ENCODE data around the gene SEC23A.

The SEC23A gene

DNA sequence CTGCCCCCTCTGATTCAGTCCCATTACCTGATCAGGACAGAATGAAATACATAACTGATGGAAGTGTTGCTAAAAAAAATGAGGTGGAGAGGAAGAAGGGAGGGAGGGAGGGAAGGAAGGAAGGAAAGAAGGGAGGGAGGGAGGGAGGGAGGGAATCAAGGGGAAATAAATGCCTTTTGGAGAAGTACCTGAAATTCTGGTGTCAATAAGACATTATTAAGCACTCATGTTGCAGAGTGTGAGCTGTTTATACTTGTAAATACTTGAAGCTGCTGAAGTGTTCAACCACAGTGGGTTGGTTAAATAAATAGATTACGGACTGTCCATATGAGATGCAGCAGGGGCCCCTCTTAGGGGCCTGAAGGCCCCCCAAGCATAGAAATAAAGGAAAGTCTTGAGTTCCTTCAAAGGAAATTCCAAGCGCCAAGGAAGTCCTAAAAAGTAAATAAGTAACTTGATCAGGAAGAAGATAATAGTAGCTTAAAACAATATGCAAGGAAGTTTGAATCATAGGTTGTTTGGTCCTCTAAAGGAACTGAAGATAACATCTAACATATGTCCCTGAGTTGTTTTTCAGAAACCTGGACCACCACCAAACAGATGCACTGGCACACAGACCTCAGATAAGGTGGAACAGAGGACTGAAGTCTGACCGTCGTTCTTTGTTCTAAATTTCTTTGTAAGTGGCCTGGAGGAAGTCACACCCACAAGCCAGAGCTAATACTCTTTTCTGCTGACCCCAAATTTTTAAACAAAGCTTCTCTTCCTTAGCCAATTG, 110.8 kb downstream of the SEC23A start:
- DNase-seq (no peak), ATAC-seq (ENCODE audit: insufficient read depth, low read depth) (no peak)
- TF ChIP-seq EZH2 (IDR thresholded peaks at IDR 0.05; ENCODE audit: borderline replicate concordance, low read depth, low read length, severe bottlenecking) = no peak
- TF ChIP-seq, protein P1, sequence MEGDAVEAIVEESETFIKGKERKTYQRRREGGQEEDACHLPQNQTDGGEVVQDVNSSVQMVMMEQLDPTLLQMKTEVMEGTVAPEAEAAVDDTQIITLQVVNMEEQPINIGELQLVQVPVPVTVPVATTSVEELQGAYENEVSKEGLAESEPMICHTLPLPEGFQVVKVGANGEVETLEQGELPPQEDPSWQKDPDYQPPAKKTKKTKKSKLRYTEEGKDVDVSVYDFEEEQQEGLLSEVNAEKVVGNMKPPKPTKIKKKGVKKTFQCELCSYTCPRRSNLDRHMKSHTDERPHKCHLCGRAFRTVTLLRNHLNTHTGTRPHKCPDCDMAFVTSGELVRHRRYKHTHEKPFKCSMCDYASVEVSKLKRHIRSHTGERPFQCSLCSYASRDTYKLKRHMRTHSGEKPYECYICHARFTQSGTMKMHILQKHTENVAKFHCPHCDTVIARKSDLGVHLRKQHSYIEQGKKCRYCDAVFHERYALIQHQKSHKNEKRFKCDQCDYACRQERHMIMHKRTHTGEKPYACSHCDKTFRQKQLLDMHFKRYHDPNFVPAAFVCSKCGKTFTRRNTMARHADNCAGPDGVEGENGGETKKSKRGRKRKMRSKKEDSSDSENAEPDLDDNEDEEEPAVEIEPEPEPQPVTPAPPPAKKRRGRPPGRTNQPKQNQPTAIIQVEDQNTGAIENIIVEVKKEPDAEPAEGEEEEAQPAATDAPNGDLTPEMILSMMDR (IDR thresholded peaks at IDR 0.05; ENCODE audit: borderline replicate concordance, extremely low read depth, low read length, poor library complexity, severe bottlenecking) = no peak
- H3K36me3 ChIP-seq (ENCODE audit: insufficient read depth, low read length) = no peaks in the 10 kb centered on the region
- no peaks in the 10 kb centered on the region for H3K79me2 ChIP-seq (ENCODE audit: insufficient read depth, low read length)
- no peak overlapping the region for H3K27ac ChIP-seq (ENCODE audit: low read length)
- no peak overlapping the region for H3K4me2 ChIP-seq (ENCODE audit: insufficient read depth, low read length)
- no peaks in the 10 kb centered on the region for H3K9me3 ChIP-seq (ENCODE audit: insufficient read depth, low read length, severe bottlenecking)
- no peaks in the 10 kb centered on the region for H4K20me1 ChIP-seq (ENCODE audit: insufficient read depth, low read length)
- H2AFZ ChIP-seq (ENCODE audit: low read depth, low read length) = no peak overlapping the region
- no peaks in the 10 kb centered on the region for H3K27me3 ChIP-seq (ENCODE audit: insufficient read depth, low read length, poor library complexity)
- no peak overlapping the region for H3K4me3 ChIP-seq (ENCODE audit: low read depth in 1 of 2, low read length in 2 of 2)
- no peak overlapping the region for H3K9ac ChIP-seq (ENCODE audit: low read depth, low read length)
- no peaks in the 10 kb centered on the region for H3K4me1 ChIP-seq (ENCODE audit: insufficient read depth, low read length)

DNA sequence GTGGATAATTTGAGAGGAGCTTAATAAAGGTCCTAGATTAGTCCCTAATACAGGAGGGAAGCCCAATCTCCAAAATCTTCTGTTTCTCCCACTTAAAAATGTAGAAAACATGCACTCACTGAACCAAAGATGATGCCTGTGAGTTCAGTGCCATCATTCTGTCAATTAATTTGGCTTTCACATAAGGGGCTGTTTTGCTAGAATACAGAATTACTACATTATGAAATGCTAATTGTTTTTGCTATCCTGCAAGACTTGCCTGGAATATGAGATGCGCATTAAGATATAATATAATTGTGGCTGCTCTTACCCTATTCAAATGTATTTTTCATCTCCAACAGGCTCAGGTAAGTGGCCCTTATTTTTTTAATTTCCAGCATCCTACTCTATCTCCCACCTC, 111.7 kb downstream of the SEC23A start:
- no peak for TF ChIP-seq EZH2 (IDR thresholded peaks at IDR 0.05; ENCODE audit: borderline replicate concordance, low read depth, low read length, severe bottlenecking)
- TF ChIP-seq, protein P1 (IDR thresholded peaks at IDR 0.05; ENCODE audit: borderline replicate concordance, extremely low read depth, low read length, poor library complexity, severe bottlenecking) = no peak
- Histone ChIP-seq H4K20me1 (ENCODE audit: insufficient read depth, low read length) (no peaks in the 10 kb centered on the region), H3K79me2 (ENCODE audit: insufficient read depth, low read length) (no peaks in the 10 kb centered on the region), H3K4me2 (ENCODE audit: insufficient read depth, low read length) (no peak overlapping the region), H3K9me3 (ENCODE audit: insufficient read depth, low read length, severe bottlenecking) (no peaks in the 10 kb centered on the region), H3K27me3 (ENCODE audit: insufficient read depth, low read length, poor library complexity) (no peaks in the 10 kb centered on the region), H3K4me3 (ENCODE audit: low read depth in 1 of 2, low read length in 2 of 2) (no peak overlapping the region), H3K36me3 (ENCODE audit: insufficient read depth, low read length) (no peaks in the 10 kb centered on the region), H3K27ac (ENCODE audit: low read length) (no peak overlapping the region), H3K4me1 (ENCODE audit: insufficient read depth, low read length) (no peaks in the 10 kb centered on the region), H2AFZ (ENCODE audit: low read depth, low read length) (no peak overlapping the region), H3K9ac (ENCODE audit: low read depth, low read length) (no peak overlapping the region)
- DNase-seq (no peak), ATAC-seq (ENCODE audit: insufficient read depth, low read depth) (no peak)

DNA sequence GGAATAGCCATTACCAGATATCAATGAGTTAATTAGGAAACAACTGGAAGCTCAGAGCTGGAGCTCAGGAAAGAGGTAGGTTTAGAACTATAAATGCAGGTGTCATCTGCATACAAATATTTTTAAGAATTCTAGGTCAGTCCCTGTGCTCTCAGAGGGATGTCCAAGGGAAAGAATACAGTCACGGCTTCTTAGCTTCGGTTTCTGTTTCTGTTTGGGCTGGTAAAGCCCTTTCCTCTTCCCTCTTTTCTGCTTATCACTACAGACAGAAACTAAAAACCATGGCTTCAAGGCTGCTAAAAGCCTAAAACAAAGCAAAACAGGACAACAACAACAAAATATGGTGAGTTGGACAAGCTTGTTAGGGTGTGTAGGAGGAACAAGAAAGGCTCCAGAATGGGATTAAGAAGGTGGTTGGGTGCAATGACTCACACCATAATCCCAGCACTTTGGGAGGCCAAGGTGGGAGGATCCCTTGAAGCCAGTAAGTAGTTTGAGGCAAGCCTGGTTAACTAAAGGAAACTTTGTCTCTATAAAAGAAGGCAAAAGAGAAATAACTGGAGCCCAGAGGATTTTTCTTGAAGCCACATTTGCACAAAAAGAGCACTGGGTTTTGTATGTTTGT, 113.0 kb downstream of the SEC23A start:
- Histone ChIP-seq H3K4me3 (ENCODE audit: low read depth in 1 of 2, low read length in 2 of 2) (no peak overlapping the region), H2AFZ (ENCODE audit: low read depth, low read length) (no peak overlapping the region), H3K9me3 (ENCODE audit: insufficient read depth, low read length, severe bottlenecking) (no peaks in the 10 kb centered on the region), H3K79me2 (ENCODE audit: insufficient read depth, low read length) (no peaks in the 10 kb centered on the region), H3K4me2 (ENCODE audit: insufficient read depth, low read length) (no peak overlapping the region), H3K27ac (ENCODE audit: low read length) (no peak overlapping the region), H3K27me3 (ENCODE audit: insufficient read depth, low read length, poor library complexity) (no peaks in the 10 kb centered on the region), H3K9ac (ENCODE audit: low read depth, low read length) (no peak overlapping the region), H4K20me1 (ENCODE audit: insufficient read depth, low read length) (no peaks in the 10 kb centered on the region), H3K36me3 (ENCODE audit: insufficient read depth, low read length) (no peaks in the 10 kb centered on the region), H3K4me1 (ENCODE audit: insufficient read depth, low read length) (no peaks in the 10 kb centered on the region)
- ATAC-seq (ENCODE audit: insufficient read depth, low read depth) (no peak), DNase-seq (no peak)
- TF ChIP-seq, protein P1 (IDR thresholded peaks at IDR 0.05; ENCODE audit: borderline replicate concordance, extremely low read depth, low read length, poor library complexity, severe bottlenecking) = no peak
- no peak for TF ChIP-seq EZH2 (IDR thresholded peaks at IDR 0.05; ENCODE audit: borderline replicate concordance, low read depth, low read length, severe bottlenecking)
